ENCODE measurements around the gene FHIT. TPM values are rescaled to one million over a fixed set of nuclear protein-coding genes. Genes with fewer than 3 reads are reported as not detected.
"Not testable (repeated sequence)": the region's sequence is repeated elsewhere in the genome, so short reads cannot be mapped to it uniquely, and the experiment has no call there.

Gene FHIT
- total RNA-seq, 1 donor from 2014 or later, result 1.3 TPM

GRCh38 chr3:61061092-61061723, 190.0 kb downstream of the FHIT start:
- no peak for DNase-seq (ENCODE audit: low read depth, low spot score)

DNA sequence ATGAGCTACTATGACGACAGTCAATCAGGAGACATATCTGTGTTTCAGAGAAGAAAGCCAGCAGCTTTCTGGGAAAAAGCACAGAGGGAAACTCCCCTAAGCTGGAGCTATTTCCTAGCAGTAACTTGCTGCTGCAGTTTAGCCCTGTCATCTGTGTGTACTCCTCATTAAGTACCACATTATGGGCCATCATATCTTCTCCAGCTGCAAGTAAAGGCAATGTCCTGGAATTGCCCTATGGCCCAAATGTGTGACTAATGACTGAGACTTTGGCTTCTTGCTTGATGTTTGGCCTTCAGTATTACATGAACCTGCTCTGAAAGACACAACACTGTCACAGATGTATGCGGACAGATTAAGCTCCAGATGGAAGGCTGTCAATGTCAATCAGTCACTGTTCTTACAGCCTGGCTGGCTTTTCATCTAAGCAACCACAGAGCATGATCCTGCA, 190.8 kb downstream of the FHIT start:
- DNase-seq (ENCODE audit: low read depth, low spot score), result no peak

DNA sequence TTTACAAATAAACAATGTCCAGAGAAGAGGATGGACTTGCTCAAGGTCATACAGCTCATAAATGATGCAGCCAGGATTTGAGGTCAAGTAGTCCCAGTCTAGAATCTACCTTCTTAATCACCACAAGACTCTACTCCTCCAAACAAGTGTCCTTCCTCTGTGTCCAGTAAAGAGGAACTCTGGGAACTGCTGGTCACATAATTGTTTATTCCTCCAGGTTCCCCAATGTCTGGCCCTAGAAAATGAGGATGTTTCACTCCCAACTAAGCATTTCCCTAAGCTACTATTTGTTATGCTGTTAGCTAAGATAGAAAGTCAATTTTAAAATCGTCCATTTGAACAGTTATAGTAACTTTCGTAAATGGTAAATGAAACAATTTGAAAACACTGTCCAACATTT, 192.4 kb downstream of the FHIT start:
- DNase-seq (ENCODE audit: low read depth, low spot score), result no peak

DNA sequence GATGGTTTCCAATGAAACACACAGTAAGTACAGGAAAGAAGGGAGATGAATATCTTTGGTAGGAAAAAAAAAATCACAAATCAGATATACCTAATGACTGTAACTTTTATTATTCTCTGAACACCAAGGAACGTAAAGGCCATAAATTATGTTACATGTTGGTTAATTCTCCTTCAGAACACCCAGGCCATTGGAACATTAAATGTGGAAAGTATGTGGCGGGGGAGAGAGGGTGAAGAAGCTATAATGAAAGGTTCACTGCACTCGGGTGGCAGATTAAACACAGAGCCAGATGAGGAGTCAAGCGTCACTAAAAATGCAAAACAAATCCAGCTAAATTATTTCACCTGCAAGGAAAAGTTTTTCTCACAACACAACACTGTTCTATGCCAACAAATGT, 193.8 kb downstream of the FHIT start:
- DNase-seq (ENCODE audit: low read depth, low spot score), result no peak

DNA sequence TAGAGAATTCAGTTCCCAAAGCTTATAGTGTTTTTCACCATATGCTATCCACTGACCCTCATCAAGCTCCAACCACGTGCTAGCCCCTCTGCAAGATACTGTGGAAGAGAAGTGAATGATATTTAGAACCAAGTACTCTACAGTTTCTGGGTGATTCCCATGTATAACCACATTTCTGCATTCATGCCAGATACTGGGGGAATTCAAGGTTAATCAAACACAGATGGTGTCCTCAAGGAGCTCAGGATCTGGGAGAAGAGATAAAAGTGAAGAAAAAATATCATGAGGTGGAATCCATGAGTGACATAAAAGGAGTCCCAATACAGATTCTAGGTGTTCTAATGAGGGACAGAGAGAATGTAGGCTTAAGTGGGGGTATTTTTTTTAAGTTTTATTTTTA, 195.8 kb downstream of the FHIT start:
- DNase-seq (ENCODE audit: low read depth, low spot score), result no peak

GRCh38 chr3:61053781-61054496, 197.3 kb downstream of the FHIT start:
- DNase-seq (ENCODE audit: low read depth, low spot score), result no peak

DNA sequence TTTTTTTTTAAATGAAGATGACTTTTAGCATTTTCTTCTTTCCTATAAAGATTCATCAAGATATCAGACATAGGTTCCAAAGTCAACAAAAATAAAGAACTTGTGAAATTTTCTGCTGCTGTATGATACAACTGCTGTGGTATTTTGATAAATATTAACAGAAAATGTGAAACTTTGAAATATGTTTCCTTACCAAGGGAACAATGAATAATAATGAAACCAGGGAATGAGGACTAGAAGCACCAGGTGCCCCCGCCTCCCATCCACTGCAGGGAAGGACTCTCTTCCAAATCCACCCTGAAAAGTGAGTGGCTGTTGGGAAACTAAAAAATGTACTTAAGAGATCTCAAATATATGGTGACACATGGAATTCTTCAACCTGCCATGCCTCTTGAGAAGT, 198.4 kb downstream of the FHIT start:
- DNase-seq (ENCODE audit: low read depth, low spot score), result no peak

GRCh38 chr3:61051666-61052065, 199.6 kb downstream of the FHIT start:
- no peak for DNase-seq (ENCODE audit: low read depth, low spot score)

- DNase-seq (ENCODE audit: low read depth, low spot score), result not testable (repeated sequence)
Observed at GRCh38 chr3:61045169-61045568, 206.1 kb downstream of the FHIT start.

- no peak for DNase-seq (ENCODE audit: low read depth, low spot score)
Observed at GRCh38 chr3:61043156-61043555, 208.1 kb downstream of the FHIT start.

- no peak for DNase-seq (ENCODE audit: low read depth, low spot score)
Observed at GRCh38 chr3:61040618-61041017, 210.6 kb downstream of the FHIT start.

DNA sequence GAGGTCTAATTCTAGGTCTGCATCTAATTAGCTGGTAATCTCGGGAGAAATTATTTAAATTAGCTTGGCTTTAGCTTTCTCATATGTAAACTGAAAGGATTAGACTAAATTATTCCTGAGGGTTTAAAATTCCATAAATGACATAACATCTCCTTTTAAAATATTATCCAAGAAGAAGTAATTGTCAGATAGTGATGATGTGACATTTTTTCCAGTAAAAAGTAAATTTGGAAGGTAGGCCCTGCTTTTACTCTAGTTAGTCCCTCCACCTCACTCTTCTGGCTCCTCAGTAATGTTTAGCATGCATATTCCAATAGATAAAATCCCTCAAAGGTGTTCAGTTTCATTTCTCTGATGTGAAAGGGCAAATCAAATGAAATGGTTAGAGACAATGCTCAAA, 215.7 kb downstream of the FHIT start:
- DNase-seq (ENCODE audit: low read depth, low spot score), result no peak

GRCh38 chr3:61032991-61033390, 218.3 kb downstream of the FHIT start:
- no peak for DNase-seq (ENCODE audit: low read depth, low spot score)

- DNase-seq (ENCODE audit: low read depth, low spot score), result no peak
Observed at GRCh38 chr3:61031503-61031902, 219.7 kb downstream of the FHIT start.

DNA sequence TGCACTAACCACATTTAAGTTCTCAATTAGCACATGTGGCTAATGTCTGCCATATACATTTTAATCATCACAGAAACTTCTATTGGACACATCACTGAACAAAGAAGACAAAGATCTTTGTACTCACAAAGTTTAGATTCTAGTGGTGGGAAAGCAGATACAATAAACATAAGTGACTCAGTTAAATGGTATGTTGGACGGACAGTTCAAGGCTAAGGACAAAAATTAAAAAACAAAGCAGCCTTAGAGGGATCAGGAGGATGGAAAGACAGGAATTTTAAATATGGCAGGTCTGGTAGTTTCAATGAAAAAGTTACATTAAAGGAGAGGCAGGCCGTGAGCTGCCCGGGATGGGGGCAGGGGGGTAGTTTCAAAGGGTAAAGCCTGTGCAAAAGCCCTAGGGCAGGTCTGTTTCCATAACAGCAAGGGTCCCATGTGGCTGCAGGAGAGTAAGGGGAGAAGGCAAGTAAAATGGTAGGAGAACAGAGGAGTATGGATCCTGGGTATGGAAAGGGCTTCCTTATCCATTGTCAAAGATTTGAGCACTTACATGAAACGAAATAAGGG, 220.7 kb downstream of the FHIT start:
- no peak for DNase-seq (ENCODE audit: low read depth, low spot score)

- no peak for DNase-seq (ENCODE audit: low read depth, low spot score)
Observed at GRCh38 chr3:61029194-61029593, 222.1 kb downstream of the FHIT start.

- no peak for DNase-seq (ENCODE audit: low read depth, low spot score)
Observed at GRCh38 chr3:61018807-61019206, 232.4 kb downstream of the FHIT start.

- DNase-seq (ENCODE audit: low read depth, low spot score), result not testable (repeated sequence)
Observed at GRCh38 chr3:61017028-61017427, 234.2 kb downstream of the FHIT start.

DNA sequence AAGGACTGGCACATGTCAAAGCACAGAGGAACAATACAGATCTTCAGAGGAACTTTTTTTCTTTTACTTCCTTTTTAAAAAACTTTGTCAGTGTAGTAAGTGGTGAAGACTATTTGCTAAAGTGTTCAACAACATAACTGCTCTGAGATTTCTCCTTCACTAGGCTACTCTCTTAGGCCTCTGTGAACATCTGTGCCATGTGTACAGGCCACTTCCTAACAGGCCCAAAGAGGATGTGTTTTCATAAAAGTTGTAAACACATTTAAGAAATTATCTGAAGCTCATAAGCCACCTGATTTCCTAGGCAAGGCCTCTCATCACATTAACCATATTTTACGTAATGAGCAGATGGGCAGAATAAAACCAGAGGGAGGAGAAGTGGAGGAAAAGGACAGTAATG, 235.4 kb downstream of the FHIT start:
- no peak for DNase-seq (ENCODE audit: low read depth, low spot score)

DNA sequence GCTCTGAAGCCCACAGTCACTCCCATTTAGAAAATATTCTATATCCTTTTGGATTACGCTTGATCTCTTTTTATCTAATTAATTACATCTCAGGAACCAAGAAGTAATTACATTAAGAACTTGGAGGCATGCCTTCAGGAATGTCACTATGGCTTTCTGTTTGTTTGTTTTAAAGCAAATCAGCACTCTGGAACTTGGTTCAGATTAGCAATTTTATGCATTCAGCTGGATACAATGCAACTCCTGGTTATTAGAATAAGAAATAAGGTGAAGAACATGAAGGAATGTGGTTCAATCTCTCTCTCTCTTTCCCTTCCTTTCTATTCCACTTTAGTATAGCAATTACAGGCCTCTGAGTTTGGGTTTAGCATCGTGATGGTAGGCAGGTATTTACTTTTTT, 235.8 kb downstream of the FHIT start:
- DNase-seq (ENCODE audit: low read depth, low spot score), result no peak

DNA sequence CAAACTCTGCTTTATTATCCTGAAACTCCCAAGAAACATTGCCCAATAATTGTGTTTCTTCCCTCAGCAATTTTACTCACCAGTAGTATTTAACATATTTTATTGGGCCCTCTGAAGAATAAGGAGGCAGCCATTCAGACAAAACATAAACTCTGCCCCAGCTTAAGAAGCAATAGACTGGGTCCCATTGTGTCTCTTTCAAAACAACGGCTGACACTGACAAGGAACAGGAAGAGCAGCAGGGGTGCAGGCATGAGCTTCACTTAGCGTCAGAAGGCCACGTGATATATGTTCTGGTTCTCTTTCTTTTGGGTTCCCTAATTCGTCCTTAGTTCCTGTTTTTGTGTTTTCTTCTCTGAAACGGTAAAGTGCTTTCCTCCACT, 242.3 kb downstream of the FHIT start:
- no peak for DNase-seq (ENCODE audit: low read depth, low spot score)

GRCh38 chr3:61008153-61008997, 242.9 kb downstream of the FHIT start:
- DNase-seq (ENCODE audit: low read depth, low spot score), result no peak
